Prostate gland (tissue), 2 donors: ENCODE measurements around the gene TNFRSF13B. TPM values are rescaled to one million over a fixed set of nuclear protein-coding genes. Genes with fewer than 3 reads are reported as not detected.

ENCODE experiments used
- DNase-seq: peaks from one replicate; pipeline ENCODE4 v3.0.0-alpha.2; 2019; ENCODE audit warnings: low spot score
- H3K27ac ChIP-seq, 2 donors: fragments of 200-600 bp; sonication (generic); 2 replicates each; pipeline ENCODE4 v1.5.1; 2017 to 2019
- H3K27me3 ChIP-seq: fragments of 200-600 bp; sonication (generic); replicated peaks from 2 replicates; pipeline ENCODE4 v1.5.1; 2019; ENCODE audit not compliant: insufficient read depth
- H3K36me3 ChIP-seq, 2 donors: fragments of 200-600 bp; sonication (generic); 1 replicate in 1 of 2; 2 replicates in 1 of 2; pipeline versions ENCODE4 v1.5.1 to v1.8.1; 2017 to 2019
- H3K4me1 ChIP-seq: fragments of 200-600 bp; sonication (generic); replicated peaks from 2 replicates; pipeline ENCODE4 v1.5.1; 2019
- H3K4me3 ChIP-seq, 2 donors: fragments of 200-600 bp; sonication (generic); 2 replicates each; pipeline ENCODE4 v1.5.1; 2017 to 2019
- H3K9me3 ChIP-seq: fragments of 200-600 bp; sonication (generic); 2 replicates; pipeline ENCODE4 v1.5.1; 2017
- POLR2A ChIP-seq: fragments of 450-650 bp; IDR thresholded peaks from one replicate; pipeline ENCODE4 v1.6.1; 2016; ENCODE audit warnings: antibody characterized with exemption, mild to moderate bottlenecking
- POLR2AphosphoS5 ChIP-seq: sonication (generic); formaldehyde crosslinking; IDR thresholded peaks from one replicate; pipeline ENCODE4 v1.6.1; 2017; ENCODE audit warnings: antibody characterized with exemption
- WGBS: methylation state at CpG from one replicate; pipeline ENCODE4 v1.1.5; 2018; 5-methylcytosine and 5-hydroxymethylcytosine counted together
- intact Hi-C: fragments of 100-400 bp; cut with DNase I; formaldehyde crosslinking; loops from one replicate; pipeline ENCODE4 v1.14.2; 2022
- total RNA-seq, 2 donors: library from RNA; depleted of rRNA; stranded (reverse); fragments of >200 nt; gene quantifications; one replicate each; pipeline ENCODE4 v1.1.0, GENCODE V29; 2016
- TF ChIP-seq, protein P1 (sequence below), 4 experiments: fragments of 200-600 bp in 2 of 4; fragments of 450-650 bp in 2 of 4; sonication (generic) in 2 of 4; IDR thresholded peaks; 1 replicate in 3 of 4; 2 replicates in 1 of 4; pipeline ENCODE4 v1.5.1; 2016 to 2019; ENCODE audit warnings: antibody characterized with exemption in 4 of 4, mild to moderate bottlenecking in 2 of 4, moderate library complexity in 2 of 4

TNFRSF13B gene
- total RNA-seq, 2 donors from 2014 or later, result not detected

DNA sequence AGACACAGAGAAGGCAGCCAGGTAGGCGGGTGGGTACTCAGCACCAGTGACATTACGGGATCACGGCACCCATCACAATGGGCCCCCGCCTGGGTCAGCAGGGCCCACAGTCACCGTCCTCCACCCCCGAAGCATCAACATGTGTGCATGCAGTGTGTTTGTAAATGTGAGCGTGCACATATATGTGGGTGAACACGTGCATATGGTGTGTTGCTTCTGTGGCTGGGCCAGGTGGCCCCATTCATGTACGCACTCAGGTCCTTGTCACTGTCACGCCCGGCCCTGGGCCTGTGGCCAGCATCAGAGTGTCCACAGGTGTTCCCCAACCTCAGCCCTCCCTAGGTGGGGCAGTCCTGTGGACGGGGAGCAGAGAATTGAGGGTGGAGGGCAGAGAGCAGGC, 37.1 kb downstream of the TNFRSF13B start:
- peaks cover 2% of the 10 kb centered on the region for H3K27me3 ChIP-seq
- no peaks in the 10 kb centered on the region for H3K4me1 ChIP-seq
- H3K27ac ChIP-seq, result no peak overlapping the region
- H3K9me3 ChIP-seq, result no peaks in the 10 kb centered on the region
- no peak overlapping the region for H3K4me3 ChIP-seq
- TF ChIP-seq, protein P1, sequence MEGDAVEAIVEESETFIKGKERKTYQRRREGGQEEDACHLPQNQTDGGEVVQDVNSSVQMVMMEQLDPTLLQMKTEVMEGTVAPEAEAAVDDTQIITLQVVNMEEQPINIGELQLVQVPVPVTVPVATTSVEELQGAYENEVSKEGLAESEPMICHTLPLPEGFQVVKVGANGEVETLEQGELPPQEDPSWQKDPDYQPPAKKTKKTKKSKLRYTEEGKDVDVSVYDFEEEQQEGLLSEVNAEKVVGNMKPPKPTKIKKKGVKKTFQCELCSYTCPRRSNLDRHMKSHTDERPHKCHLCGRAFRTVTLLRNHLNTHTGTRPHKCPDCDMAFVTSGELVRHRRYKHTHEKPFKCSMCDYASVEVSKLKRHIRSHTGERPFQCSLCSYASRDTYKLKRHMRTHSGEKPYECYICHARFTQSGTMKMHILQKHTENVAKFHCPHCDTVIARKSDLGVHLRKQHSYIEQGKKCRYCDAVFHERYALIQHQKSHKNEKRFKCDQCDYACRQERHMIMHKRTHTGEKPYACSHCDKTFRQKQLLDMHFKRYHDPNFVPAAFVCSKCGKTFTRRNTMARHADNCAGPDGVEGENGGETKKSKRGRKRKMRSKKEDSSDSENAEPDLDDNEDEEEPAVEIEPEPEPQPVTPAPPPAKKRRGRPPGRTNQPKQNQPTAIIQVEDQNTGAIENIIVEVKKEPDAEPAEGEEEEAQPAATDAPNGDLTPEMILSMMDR (IDR thresholded peaks at IDR 0.05), result no peak
- TF ChIP-seq POLR2AphosphoS5 (no peak), POLR2A (no peak)
- no peak for DNase-seq
- no peaks in the 10 kb centered on the region for H3K36me3 ChIP-seq
- intact Hi-C loops, result no loop called here
- 90% methylated on average over 9 of the region's 12 CpGs for WGBS

DNA sequence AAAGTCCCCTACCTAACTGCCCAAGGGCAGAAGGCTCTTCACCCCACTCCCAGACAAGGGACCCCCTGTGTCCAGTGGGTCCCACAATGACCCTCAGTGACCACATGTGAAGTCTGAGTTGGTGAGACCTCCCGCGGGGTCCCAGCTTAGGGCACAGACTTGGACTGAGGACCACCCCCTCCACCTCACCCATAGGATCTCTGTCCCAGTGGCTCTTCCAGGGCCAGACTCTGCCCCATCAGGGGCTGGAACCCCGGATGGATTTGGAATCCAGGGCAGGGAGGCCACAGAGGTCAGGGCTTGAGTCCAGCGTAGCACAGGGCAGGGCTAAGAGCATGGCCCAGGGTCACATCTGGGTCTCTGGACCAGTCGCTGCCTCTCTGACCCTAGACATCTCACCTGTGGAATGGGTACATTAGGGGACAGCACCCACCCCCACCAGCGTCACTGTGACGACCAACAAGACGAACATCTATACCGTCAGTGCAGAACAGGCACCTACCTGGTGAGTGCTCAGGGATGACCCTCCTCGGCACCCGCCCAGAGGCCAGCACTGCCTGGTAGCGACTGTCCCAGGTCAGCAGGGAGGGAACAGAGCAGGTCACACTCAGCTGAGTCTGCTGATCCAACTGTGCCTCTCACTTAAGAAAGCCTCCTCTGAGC, 37.7 kb downstream of the TNFRSF13B start:
- Histone ChIP-seq H3K4me3 (no peak overlapping the region), H3K27ac (no peak overlapping the region), H3K27me3 (peaks cover 2% of the 10 kb centered on the region), H3K36me3 (no peaks in the 10 kb centered on the region), H3K9me3 (no peaks in the 10 kb centered on the region), H3K4me1 (no peaks in the 10 kb centered on the region)
- 95% methylated on average over 12 of the region's 12 CpGs for whole genome bisulfite sequencing
- TF ChIP-seq POLR2A (no peak), POLR2AphosphoS5 (no peak)
- TF ChIP-seq, protein P1 (IDR thresholded peaks at IDR 0.05), result no peak
- intact Hi-C loops, result no loop called here
- no peak for DNase-seq

DNA sequence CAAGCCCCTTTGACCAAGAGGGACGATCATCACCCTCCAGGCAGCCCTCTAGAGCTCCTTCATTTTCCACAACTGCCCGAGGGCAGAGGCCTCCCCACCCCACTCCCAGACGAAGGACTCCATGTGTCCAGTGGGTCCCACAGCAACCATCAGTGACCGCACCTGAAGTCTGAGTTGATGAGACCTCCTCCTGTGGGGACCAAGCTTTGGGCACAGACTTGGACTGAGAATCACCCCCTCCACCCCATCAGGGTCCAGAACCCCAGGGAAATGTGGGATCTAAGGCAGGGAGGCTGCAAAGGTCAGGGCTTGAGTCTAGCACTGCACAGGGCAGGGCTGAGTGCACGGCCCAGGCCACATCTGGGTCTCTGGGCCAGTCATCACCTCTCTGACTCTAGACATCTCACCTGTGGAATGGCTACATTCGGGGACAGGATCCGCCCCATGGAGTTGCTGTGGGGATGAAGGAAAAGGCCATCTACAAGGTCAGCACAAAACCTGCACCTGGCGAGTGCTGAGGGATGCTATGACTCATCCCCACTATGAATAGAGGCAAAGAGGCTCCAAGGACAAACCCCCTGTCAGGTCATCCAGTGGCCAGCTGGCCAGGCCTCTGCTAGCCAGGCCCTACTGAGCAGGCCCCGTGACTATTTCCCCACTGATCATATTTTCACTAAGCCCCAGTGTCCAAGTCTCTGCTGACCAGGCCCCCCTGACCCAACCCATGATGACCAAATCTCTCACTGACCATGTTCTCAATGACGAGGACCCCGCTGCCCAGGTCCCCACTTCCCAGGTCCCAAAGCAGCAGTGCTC, 38.4 kb downstream of the TNFRSF13B start:
- no peaks in the 10 kb centered on the region for H3K36me3 ChIP-seq
- H3K4me1 ChIP-seq, result no peaks in the 10 kb centered on the region
- TF ChIP-seq, protein P1 (IDR thresholded peaks at IDR 0.05), result no peak
- TF ChIP-seq POLR2AphosphoS5 (no peak), POLR2A (no peak)
- intact Hi-C loops, result no loop called here
- no peak overlapping the region for H3K27ac ChIP-seq
- H3K4me3 ChIP-seq, result no peak overlapping the region
- no peak for DNase-seq
- 89% methylated on average over 11 of the region's 11 CpGs for WGBS
- peaks cover 2% of the 10 kb centered on the region for H3K27me3 ChIP-seq
- no peaks in the 10 kb centered on the region for H3K9me3 ChIP-seq

DNA sequence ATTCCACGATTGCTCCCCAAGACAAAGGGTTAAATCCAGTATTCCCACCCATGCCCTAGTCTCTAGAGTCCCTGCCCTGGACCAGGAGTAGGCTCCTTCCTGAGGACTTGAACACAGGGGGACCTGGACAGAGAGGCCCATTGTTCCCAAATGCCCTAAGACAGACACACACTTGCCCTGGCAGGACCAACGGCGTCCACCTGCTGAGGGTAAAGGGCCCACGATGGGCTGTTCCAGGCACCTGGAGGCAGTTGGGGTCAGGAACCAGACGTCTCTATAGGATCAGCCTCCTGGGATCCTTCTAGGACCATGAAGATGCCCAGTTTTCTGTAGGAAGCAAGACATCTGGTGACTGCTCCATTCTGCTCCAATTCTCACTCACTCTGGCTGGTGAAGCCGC, 39.3 kb downstream of the TNFRSF13B start:
- Histone ChIP-seq H3K4me3 (no peak overlapping the region), H3K27ac (no peak overlapping the region), H3K36me3 (no peaks in the 10 kb centered on the region), H3K27me3 (peaks cover 2% of the 10 kb centered on the region), H3K4me1 (no peaks in the 10 kb centered on the region), H3K9me3 (no peaks in the 10 kb centered on the region)
- whole genome bisulfite sequencing, result 90% methylated on average over 6 of the region's 6 CpGs
- intact Hi-C loops, result no loop called here
- TF ChIP-seq, protein P1 (IDR thresholded peaks at IDR 0.05), result no peak
- TF ChIP-seq POLR2AphosphoS5, result no peak
- TF ChIP-seq POLR2A, result no peak
- DNase-seq, result no peak

DNA sequence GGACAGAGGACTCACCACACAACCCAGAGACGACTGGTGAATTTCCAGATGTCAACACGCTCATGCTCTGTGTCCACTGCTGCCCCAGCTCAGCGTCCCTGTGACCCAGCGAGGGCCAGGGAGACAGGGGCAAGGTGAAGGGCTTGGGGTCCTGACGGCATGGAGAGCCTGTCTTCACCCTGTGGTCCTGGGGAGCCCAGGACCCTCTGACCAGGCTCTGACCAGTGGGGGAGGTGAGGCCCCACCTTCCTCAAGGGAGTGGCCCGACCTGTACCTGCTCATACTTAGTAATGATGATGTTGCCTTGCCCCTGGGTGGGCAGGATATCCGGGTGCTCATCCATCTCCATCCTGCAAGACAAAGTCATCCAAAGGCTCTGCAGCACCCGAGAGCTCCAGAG, 39.8 kb downstream of the TNFRSF13B start:
- Histone ChIP-seq H3K27me3 (peaks cover 4% of the 10 kb centered on the region), H3K4me3 (no peak overlapping the region), H3K27ac (no peak overlapping the region), H3K4me1 (no peaks in the 10 kb centered on the region), H3K9me3 (no peaks in the 10 kb centered on the region), H3K36me3 (no peaks in the 10 kb centered on the region)
- intact Hi-C loops, result no loop called here
- WGBS, result 94% methylated on average over 8 of the region's 8 CpGs
- no peak for DNase-seq
- TF ChIP-seq, protein P1 (IDR thresholded peaks at IDR 0.05), result no peak
- TF ChIP-seq POLR2AphosphoS5, result no peak
- TF ChIP-seq POLR2A, result no peak
